Fibroblast of skin of right quadriceps (primary cell): ENCODE results near the gene FRAS1.
"Not testable (repeated sequence)": the region's sequence is repeated elsewhere in the genome, so short reads cannot be mapped to it uniquely, and the experiment has no call there.

Source experiments
- DNase-seq: peaks from one replicate; pipeline ENCODE4 v3.0.0-alpha.2; 2013

Gene FRAS1

DNA sequence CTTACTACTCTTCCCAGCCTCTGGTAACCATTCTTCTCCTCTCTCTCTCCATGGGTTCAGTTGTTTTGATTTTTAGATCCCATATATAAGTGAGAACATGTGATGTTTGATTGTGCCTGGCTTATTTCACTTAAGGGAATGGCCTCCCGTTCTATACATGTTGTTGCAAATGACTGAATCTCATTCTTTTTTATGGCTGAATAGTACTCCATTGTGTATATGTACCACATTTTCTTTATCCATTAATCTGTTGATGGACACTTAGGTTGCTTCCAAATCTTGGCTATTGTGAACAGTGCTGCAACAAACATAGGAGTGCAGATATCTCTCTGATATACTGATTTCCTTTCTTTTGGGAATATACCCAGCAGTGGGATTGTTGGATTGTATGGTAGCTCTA is 410.1 kb downstream of the FRAS1 start:
- not testable (repeated sequence) for DNase-seq

DNA sequence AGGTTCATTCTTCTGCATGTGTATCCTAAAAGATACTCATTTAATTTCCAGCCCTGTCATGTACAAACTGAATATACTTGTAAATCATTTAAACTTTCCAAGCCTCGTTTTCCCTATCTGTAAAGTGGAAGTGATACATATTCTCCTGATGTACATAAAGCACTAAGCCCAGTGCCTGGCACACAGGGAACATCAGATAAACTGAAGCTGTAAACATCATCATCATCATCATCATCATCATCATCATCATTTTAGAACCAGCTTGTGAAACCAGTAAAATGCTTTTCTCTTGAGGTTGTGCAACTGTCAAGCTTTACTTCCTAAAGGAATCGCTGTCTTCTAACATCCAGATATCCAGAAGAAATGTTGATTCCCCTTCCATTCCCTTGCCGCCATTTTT is 411.1 kb downstream of the FRAS1 start:
- DNase-seq: no peak

GRCh38 chr4:78476108-78476704 is 419.1 kb downstream of the FRAS1 start:
- DNase-seq: no peak

- peak; percentile 61 for DNase-seq
These were observed 420.2 kb downstream of the FRAS1 start for GRCh38 chr4:78477276-78477675.

- no peak for DNase-seq
These were observed 421.4 kb downstream of the FRAS1 start for GRCh38 chr4:78478523-78478922.

DNA sequence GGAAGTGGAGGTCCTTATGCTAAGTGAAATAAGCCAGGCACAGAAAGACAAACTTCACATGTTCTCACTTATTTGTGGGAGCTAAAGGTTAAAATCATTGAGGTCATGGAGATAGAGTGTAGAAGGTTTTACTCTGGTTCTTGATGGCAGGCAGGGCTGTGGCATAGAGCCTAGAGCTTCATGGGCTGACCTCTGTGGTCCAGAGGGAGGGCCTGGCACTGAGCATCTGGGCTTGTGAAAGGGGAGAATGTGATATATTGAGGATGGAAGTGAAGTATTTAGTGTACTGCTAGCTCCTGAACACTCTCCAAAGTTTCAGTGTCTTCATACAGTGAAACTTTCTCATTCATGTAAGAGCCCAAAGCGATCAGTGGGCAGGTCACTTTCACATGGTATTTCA is 423.2 kb downstream of the FRAS1 start:
- no peak for DNase-seq

GRCh38 chr4:78481180-78481579 is 424.1 kb downstream of the FRAS1 start:
- peak; percentile 98 for DNase-seq

GRCh38 chr4:78482281-78482680 is 425.2 kb downstream of the FRAS1 start:
- DNase-seq: peak; percentile 25

- no peak for DNase-seq
These were observed 426.7 kb downstream of the FRAS1 start for GRCh38 chr4:78483811-78484210.

GRCh38 chr4:78484574-78484973 is 427.5 kb downstream of the FRAS1 start:
- no peak for DNase-seq

- DNase-seq: no peak
These were observed 436.6 kb downstream of the FRAS1 start for GRCh38 chr4:78493731-78494130.

DNA sequence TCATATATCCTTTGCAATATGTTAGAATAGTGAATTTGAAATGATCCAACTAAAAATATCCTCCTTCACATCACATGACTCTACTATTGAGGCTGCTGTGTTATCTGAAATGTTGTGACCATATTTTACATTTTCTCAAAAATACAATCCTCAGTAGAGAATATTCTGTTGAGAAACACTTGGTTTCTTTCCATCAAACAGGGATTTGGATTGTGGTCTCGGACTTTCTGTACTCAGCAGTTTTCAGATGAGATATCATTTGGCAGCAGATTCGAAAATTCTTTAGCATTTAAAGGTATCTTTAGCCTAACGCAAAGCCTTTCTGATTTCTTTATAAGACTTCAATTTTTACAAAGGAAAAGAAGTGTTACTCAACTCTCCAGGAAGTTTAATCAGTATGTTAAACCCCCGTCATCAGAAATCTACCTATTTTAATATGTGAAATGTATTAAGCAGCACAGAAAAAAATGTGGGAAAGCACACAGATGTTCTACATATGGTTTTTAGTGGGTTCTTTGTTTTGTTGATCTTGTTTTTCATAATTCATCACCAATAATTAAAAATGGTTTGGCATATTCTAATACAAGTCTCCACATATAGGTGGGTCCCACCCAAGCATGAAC is 439.0 kb downstream of the FRAS1 start:
- DNase-seq: peak; percentile 24

- DNase-seq: not testable (repeated sequence)
These were observed 449.1 kb downstream of the FRAS1 start for GRCh38 chr4:78506260-78506659.

GRCh38 chr4:78509043-78509442 is 451.9 kb downstream of the FRAS1 start:
- DNase-seq: no peak

DNA sequence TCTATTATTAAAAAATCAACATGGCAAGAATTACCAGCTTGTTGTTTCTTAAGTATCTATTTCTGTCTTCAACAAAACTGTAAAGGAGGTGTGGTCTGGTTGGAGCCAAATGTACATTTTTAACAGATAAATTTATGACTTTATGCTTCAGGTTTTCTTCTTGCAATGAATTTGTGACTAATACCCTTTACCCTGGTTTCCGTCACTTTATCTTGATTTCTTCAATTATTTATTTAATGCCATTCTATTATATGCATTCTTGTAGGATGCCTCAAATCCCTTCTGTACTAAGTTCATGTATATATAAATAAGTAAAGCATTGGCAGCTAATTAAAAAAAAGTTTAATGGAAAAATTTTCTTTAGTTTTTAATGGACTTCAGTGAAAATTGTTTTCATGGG is 453.0 kb downstream of the FRAS1 start:
- DNase-seq: no peak

- DNase-seq: no peak
These were observed 453.6 kb downstream of the FRAS1 start for GRCh38 chr4:78510681-78511080.

GRCh38 chr4:78512357-78512920 is 455.3 kb downstream of the FRAS1 start:
- DNase-seq: no peak

DNA sequence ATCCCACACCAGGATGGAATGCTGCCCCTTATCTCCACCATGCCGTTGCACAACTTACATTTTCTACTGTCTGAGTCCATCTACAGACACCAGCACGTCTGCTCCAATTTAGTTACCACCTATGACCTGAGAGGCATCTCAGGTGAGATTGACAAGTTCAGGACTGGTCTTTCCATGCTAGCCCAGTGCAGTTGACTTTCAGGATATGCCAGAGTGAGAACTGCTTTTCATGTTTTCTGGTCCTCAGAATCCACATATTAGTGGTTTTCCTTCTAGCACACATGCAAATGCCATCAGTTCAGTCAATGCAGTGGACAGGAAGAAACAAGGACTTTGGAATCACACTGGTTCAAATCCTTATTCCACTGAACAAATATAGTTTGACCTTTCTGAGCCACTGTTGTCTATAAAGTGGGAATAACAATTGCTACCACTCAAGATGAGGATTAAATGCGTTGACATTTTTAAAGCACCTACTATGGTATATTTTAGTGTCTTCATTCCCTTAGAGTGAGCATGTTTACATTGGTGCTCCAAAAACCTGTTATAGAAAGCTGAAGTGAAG is 456.4 kb downstream of the FRAS1 start:
- no peak for DNase-seq

GRCh38 chr4:78517050-78517652 is 460.0 kb downstream of the FRAS1 start:
- peak; percentile 41 for DNase-seq

DNA sequence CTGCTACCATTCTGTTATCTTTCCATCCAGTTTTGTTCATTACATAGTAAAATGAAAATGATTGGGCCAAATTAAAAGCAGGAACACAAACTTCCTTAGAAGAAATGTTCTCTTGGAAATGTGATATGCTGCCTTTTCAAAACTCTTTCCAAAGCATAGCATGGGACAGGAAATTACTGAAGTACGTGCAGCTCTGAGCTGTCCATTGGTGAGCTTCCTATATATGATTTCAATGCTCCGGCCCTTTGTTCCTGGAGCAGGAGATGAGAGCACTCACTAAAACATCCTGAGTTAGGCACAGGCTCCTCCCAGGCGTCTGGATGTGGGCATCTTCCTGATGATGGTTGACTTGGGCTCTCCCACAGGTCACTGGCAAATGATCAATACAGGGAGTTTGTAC is 461.4 kb downstream of the FRAS1 start:
- peak; percentile 9 for DNase-seq

GRCh38 chr4:78519962-78520361 is 462.8 kb downstream of the FRAS1 start:
- no peak for DNase-seq

DNA sequence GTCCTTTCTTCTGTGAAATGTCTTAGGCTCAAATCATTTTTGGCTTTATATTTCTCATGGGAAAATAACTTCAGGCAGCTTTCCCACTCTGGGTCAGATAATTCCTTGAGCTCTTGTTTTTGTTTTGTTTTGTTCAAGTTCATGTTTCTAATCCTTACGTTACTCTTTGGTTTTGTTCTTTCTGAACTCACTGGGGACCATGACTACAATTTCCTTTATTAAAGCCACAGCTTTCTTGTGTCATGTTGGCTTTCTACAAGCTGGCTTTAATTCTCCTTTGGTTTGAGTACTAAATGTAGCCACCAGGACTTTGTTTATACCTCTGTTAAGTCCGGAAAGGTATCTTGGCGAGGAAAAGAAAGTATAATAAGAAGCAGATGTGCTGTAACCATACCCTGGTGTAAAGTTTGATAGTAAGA is 463.7 kb downstream of the FRAS1 start:
- peak; percentile 58 for DNase-seq

- DNase-seq: no peak
These were observed 466.9 kb downstream of the FRAS1 start for GRCh38 chr4:78524009-78524408.

GRCh38 chr4:78525559-78525958 is 468.4 kb downstream of the FRAS1 start:
- no peak for DNase-seq
